Measurements from ENCODE around the gene MMAA. TPM values are rescaled to one million over a fixed set of nuclear protein-coding genes. Genes with fewer than 3 reads are reported as not detected.

The MMAA gene
- total and polyA plus RNA-seq, 9 of the 15 experiments (the other 6 are each of a cell fraction or from before 2014, with no cell fraction given) = 0.86 to 2.3 (median 1.4) TPM

- TF ChIP-seq THAP12 (CRISPR knock-in tag; IDR thresholded peaks at IDR 0.05) (no peak), ZBTB43 (CRISPR knock-in tag; IDR thresholded peaks at IDR 0.05) (no peak), POLR2G (IDR thresholded peaks at IDR 0.05; ENCODE audit: low read depth, low read length) (no peak), ZNF584 (CRISPR knock-in tag; IDR thresholded peaks at IDR 0.05; ENCODE audit: low read depth) (no peak), CSDE1 (IDR thresholded peaks at IDR 0.05) (no peak)
Measured at GRCh38 chr4:145602129-145602760, 16.9 kb upstream of the MMAA start (continued).

DNA sequence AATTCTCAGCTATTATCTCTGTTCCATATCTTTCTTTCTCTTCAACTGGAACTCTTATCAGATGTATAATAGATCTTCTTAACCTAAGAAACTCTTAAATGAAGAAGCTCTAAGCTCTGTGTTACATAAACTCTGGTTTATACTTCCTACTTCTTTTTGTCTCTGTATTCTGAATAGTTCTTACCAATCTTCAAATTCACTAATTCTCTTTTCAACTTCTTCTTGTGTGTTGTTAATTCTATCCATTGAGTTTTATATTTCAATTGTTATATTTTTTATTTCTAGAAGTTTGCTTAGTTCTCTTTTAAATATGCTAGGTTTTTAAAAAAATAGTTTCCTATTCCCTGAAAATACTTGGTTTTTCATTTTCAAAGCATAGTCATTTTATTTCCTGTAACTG, 13.2 kb upstream of the MMAA start:
- intact Hi-C loops (cut with micrococcal nuclease) = no loop called here
- no peaks in the 10 kb centered on the region for H3K9me1 ChIP-seq (ENCODE audit: control insufficient read depth, insufficient read depth, low read length)
- DNase-seq (ENCODE audit: extremely low read depth in 1 of 4, low spot score in 3 of 4) (no peak), ATAC-seq (no peak), FAIRE-seq (no peak)
- no peaks in the 10 kb centered on the region for H3K79me2 ChIP-seq (ENCODE audit: control insufficient read depth, insufficient read depth, low read length)
- in situ Hi-C loops (cut with MboI) = no loop called here
- no peak overlapping the region for H2AFZ ChIP-seq (ENCODE audit: low read depth, low read length)
- no TSS peak for BruUV-seq (replicated peaks)
- no peaks in the 10 kb centered on the region for H4K20me1 ChIP-seq (replicated peaks; ENCODE audit: control insufficient read depth, insufficient read depth, low read length)
- no peaks in the 10 kb centered on the region for H3K36me3 ChIP-seq (ENCODE audit: control insufficient read depth, insufficient read depth, low read length)
- no peaks in the 10 kb centered on the region for H3K27me3 ChIP-seq (ENCODE audit: control insufficient read depth in 2 of 2, insufficient read depth in 2 of 2, low read length in 2 of 2)
- ChIA-PET CTCF (ENCODE audit: low intra/inter-chr PET ratio) (no interaction called here), POLR2A (no interaction called here)
- H3K9ac ChIP-seq (ENCODE audit: insufficient read depth in 1 of 2, low read depth in 2 of 2, low read length in 2 of 2) = no peak overlapping the region
- no peak overlapping the region for H3K27ac ChIP-seq (ENCODE audit: extremely low read depth, low read depth, low read length)
- no peak overlapping the region for H3K4me2 ChIP-seq (ENCODE audit: insufficient read depth, low read length)
- H3K4me3 ChIP-seq = no peak overlapping the region
- H3K4me1 ChIP-seq (replicated peaks in 1 of 2; ENCODE audit: control insufficient read depth in 2 of 2, insufficient read depth in 2 of 2, low read length in 2 of 2) = no peaks in the 10 kb centered on the region
- no peaks in the 10 kb centered on the region; the same call in 1 of the 2 replicates for H3K9me3 ChIP-seq (replicated peaks; ENCODE audit: control insufficient read depth, insufficient read depth, low read depth, low read length)
- TF ChIP-seq ZBTB40 (IDR thresholded peaks at IDR 0.05) = no peak
- no peak for TF ChIP-seq ZBTB40 (CRISPR knock-in tag; IDR thresholded peaks at IDR 0.05)
